Endometrium (tissue), 2 donors: Measurements from ENCODE around the gene SP8.

ENCODE experiments used
- FAIRE-seq: peaks from 2 replicates; lab custom pipeline; 2012; peaks lifted over from hg19 to GRCh38; lab: Jason Lieb, UNC
- donor health status: control.
- donor health status: control.

Gene SP8

GRCh38 chr7:20794676-20795075 lies 8.0 kb upstream of the SP8 start:
- FAIRE-seq, result no peak

DNA sequence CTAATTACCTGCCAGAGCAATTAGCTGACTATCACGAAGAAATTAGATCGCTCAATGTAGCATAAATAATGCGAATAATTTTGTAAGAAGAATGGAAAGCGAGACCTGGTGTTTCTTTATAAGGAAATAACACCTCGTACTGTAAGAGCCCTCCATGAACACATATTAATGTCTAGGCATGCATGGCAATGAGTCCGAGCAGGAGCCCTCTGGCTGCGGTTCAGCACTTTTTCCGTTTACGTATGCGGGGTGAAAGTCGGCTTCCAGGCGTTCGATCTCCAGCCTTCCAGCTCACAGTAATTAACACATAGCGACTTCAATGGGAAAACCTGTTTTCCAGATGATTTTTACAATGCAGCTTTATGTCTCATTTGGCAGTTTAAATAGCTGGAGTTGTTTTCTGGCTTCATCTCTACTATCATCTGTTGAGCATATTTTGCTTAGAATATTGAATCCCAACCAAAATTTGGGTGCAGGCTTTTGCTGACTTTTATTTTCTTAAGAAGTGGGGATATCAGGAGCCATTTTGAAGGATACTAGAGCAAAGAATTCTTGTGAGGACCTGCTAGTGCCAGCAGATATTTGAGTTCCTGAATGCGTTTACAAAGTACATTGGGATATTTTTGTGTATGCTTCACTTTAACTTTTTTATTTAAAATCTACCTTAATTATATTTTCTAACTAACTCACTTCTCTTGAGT lies 7.2 kb upstream of the SP8 start:
- no peak for FAIRE-seq

DNA sequence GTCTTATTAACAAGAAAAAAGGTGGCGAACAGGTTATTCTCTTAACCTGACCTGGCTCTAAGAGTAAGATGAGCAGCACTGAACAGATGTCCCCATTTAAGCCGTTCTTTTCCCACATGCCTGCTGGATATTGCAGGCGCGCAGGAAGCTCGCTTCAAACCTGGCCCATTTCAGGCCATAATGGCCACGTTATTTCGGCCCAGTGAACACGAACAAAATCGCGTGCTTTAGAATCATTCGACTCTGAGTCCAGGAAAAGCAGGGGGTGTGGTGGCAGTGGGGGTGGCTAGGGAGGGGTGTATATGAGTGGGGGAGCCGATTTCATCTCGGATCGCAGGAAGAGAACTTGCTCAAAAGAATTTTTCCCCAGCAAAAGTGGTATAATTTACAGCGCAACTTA lies 6.6 kb upstream of the SP8 start:
- no peak for FAIRE-seq

- no peak for FAIRE-seq
These were observed 5.1 kb upstream of the SP8 start for GRCh38 chr7:20791538-20792434.

GRCh38 chr7:20790375-20790774 lies 3.7 kb upstream of the SP8 start:
- no peak for FAIRE-seq

GRCh38 chr7:20788420-20788990 lies 1.8 kb upstream of the SP8 start:
- no peak for FAIRE-seq

GRCh38 chr7:20787660-20788419 lies 1.2 kb upstream of the SP8 start:
- no peak for FAIRE-seq

- no peak for FAIRE-seq
These were observed 286 bp downstream of the SP8 start for GRCh38 chr7:20786421-20786778.

- no peak for FAIRE-seq
These were observed 655 bp downstream of the SP8 start for GRCh38 chr7:20786049-20786412.

GRCh38 chr7:20785157-20786048 lies 1.3 kb downstream of the SP8 start:
- FAIRE-seq, result no peak

DNA sequence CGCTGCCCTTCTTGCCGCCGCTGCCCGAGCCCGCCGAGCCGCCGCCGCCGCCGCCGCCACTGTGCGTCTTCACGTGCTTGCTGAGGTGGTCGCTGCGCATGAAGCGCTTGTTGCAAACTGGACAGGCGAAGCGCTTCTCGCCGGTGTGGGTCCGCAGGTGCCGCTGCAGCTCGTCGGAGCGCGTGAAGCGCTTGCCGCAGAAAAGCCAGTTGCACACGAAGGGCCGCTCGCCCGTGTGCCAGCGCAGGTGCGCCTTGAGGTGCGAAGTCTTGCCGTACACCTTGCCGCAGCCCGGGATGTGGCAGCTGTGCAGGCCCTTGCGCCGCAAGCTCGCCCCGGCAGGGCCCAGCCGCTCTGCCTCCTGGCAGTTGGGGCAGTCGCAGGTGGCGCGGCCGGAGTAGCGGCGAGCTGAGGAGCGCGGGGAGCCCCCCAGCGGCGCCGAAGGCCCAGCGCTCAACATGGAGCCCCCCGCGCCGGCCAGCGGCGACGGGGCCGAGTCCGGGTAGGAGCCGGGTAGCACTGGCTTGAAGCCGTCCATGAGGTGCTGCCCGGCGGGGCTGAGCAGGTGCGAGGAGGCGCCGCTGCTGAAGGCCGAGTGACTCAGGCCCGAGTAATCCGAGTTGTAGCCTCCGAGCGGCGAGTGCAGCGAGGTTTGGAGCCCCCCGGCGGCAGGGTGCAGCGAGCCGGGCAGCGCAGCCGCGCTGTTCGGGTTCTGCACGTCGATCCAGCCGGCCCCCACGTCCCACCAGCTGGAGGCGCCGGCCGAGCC lies 2.1 kb downstream of the SP8 start:
- FAIRE-seq, result no peak

- no peak for FAIRE-seq
These were observed 2.8 kb downstream of the SP8 start for GRCh38 chr7:20783700-20784387.

DNA sequence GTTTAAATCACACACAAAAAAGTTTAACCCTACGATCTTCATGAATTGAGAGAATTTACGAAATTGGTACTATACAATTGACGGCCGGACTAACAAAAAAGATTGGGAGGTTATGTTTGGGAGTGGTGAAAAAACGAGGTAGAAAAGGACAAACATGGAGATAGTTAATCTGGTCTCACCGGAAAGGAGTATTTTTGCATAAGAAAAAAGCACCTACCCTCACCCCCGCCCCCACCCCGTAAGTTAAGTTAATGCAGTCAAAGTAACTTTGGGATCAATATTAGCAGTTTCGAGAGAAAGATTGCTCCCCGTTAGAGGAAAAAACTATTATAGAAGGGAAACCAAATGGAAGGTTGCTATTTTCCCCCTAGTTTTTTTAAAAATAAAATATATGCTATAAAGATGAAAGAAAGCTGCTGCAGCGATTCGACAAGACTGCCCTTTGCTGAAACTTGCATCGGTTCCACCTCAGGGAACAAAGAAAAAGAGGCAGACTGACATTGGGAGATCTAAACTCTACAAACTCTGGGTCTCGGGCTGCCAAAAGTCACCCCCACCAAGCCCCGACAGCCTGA lies 3.5 kb downstream of the SP8 start:
- no peak for FAIRE-seq

GRCh38 chr7:20779041-20779440 lies 7.6 kb downstream of the SP8 start:
- no peak for FAIRE-seq

DNA sequence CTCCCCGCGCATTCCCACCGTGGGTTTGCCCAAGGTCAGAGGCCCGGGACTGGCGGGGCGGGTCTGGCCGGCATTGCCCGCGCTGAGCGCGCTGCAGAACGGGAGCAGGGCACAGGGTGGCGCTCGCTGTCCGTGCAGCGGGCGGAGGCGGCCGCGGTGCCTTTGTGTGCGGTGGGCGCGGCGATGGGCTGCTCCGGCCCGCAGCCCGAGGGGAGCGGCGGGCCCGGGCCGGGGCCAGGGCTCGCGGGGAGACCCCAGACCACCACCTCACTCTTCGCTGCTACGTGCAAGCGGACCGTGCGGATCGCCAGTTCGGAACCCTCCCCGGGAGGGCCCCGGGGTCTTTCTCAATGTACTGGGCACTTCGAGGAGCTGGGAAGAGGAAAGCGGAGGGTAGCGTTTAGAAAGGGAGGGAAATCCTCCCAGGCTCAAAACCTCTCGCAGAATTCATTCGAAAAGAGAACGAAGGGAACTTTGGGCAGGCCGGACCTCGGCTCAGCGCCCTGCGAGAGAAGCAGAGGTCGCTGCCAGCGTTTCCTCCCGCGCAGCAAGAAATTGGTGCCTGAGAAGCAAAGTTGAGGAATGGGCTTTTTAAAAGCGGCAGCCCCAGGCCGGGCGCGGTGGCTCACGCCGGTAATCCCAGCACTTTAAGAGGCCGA lies 8.5 kb downstream of the SP8 start:
- FAIRE-seq, result no peak

GRCh38 chr7:20777377-20778062 lies 9.2 kb downstream of the SP8 start:
- no peak for FAIRE-seq

DNA sequence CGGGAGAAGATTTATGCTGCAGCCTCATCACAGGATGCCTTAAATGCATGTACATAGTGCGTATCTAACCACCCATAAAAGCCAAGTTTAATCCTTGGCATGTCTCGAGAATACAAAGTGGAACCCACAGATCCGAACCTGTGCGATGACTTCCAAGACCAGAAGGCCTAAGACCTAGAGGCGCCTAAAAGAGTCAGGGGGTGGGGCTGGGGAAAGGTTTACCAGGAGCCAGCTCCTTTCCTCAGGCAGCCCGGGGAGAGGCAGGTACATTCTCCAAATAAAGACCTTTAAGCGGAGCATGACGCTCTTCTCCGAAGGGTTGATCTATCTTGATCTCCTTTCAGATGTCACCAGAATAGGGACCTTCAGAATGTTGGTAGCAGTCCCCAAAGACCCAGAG lies 9.7 kb downstream of the SP8 start:
- no peak for FAIRE-seq

DNA sequence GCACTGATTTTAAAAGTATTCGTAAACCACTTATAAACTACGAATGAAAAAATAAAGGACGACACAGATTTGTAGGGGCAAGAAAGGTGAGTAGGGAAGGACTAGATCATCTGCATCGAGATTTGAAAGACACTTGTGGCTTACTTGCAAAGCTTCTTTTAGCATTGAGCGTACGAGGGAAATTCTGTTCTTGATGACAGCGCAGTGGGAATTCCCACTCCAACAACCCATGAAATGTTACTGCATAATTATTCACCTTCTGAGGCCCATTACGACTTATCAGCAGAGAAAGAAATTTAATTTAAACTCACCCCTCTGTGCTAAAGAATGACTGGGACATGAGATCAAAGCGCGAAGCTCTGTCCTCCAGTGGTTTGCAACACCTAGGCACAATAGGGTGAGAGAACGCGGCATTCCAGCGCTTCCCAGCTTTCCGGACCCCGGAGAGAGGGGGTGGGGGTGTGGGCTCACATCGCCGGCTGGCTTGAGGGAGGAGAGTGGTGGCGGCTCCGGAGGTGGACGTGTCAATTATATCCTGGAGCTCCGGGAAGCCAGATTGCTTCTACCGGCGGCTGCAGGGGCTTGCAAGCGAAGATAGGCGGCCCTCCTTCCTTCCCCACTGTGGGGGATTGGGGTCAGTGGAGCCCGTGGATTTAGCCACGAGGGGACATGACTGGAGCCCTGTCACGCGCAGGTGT lies 10.3 kb downstream of the SP8 start:
- no peak for FAIRE-seq
